CD4-positive, CD25-positive, alpha-beta regulatory T cell (primary cell): ENCODE data around the gene DNAJC13. TPM values are rescaled to one million over a fixed set of nuclear protein-coding genes. Genes with fewer than 3 reads are reported as not detected.

Experiments
- ATAC-seq, 2 donors: fragments of 150-1000 bp; cut with Tn5 transposase; one replicate each; pipeline ENCODE4 v1.10.0; 2021; ENCODE audit warnings: low read depth in 2 of 2, moderate number of reproducible peaks in 2 of 2, moderate library complexity in 1 of 2
- DNase-seq, 3 donors: peaks; one replicate each; pipeline versions ENCODE4 v3.0.0 to v3.0.0-alpha.2; 2012 to 2022; ENCODE audit warnings: mixed read lengths in 1 of 3
- H3K27ac ChIP-seq: one replicate; pipeline ENCODE4 v1.7.0; 2013; ENCODE audit warnings: mild to moderate bottlenecking, low read length; ENCODE audit not compliant: insufficient read depth, poor library complexity, severe bottlenecking
- H3K27me3 ChIP-seq: one replicate; pipeline ENCODE4 v1.7.0; 2013; ENCODE audit warnings: low read length; ENCODE audit not compliant: control insufficient read depth, insufficient read depth
- H3K36me3 ChIP-seq: one replicate; pipeline ENCODE4 v1.7.0; 2013; ENCODE audit warnings: mild to moderate bottlenecking, low read length, moderate library complexity; ENCODE audit not compliant: control insufficient read depth, insufficient read depth
- H3K4me1 ChIP-seq: 2 replicates; pipeline ENCODE4 v1.7.0; 2013; ENCODE audit warnings: mild to moderate bottlenecking, low read length; ENCODE audit not compliant: insufficient read depth, control insufficient read depth, poor library complexity, severe bottlenecking
- H3K4me3 ChIP-seq: one replicate; pipeline ENCODE4 v1.7.0; 2013; ENCODE audit warnings: low read depth, mild to moderate bottlenecking, low read length, moderate library complexity
- H3K9me3 ChIP-seq, 2 experiments: 1 replicate in 1 of 2; 2 replicates in 1 of 2; pipeline ENCODE4 v1.7.0; 2013; ENCODE audit warnings: low read length in 2 of 2, mild to moderate bottlenecking in 1 of 2, moderate library complexity in 1 of 2; ENCODE audit not compliant: control insufficient read depth in 2 of 2
- H3K27ac Mint-ChIP-seq, 3 donors: one replicate each; pipeline ENCODE4 v1.8.0; 2020 to 2022; ENCODE audit warnings: mild to moderate bottlenecking in 3 of 3, mixed read lengths in 3 of 3, moderate library complexity in 2 of 3
- H3K27me3 Mint-ChIP-seq: one replicate; pipeline ENCODE4 v1.8.0; 2022; ENCODE audit warnings: mild to moderate bottlenecking, mixed read lengths
- H3K36me3 Mint-ChIP-seq: one replicate; pipeline ENCODE4 v1.8.0; 2020; ENCODE audit warnings: mixed read lengths
- H3K4me1 Mint-ChIP-seq, 4 donors: one replicate each; pipeline ENCODE4 v1.8.0; 2020 to 2022; ENCODE audit warnings: mixed read lengths in 4 of 4, mild to moderate bottlenecking in 1 of 4
- H3K4me3 Mint-ChIP-seq, 4 donors: one replicate each; pipeline ENCODE4 v1.8.0; 2020 to 2022; ENCODE audit warnings: mild to moderate bottlenecking in 4 of 4, mixed read lengths in 4 of 4, moderate library complexity in 3 of 4
- H3K9me3 Mint-ChIP-seq, 7 donors: one replicate each; pipeline ENCODE4 v1.8.0; 2020 to 2022; ENCODE audit warnings: mixed read lengths in 7 of 7, mild to moderate bottlenecking in 3 of 7, moderate library complexity in 2 of 7
- polyA plus RNA-seq, 4 donors: library from polyadenylated mRNA; unstranded; fragments of 300-500 nt; fragmentation: Illumina TruSeq; gene quantifications; one replicate each; pipeline ENCODE4 v1.2.3, GENCODE V29; 2021
- total RNA-seq: library from RNA; stranded (reverse); gene quantifications from one replicate; pipeline ENCODE4 v1.2.3, GENCODE V29; 2022

Gene DNAJC13
- total and polyA plus RNA-seq, 5 donors from 2014 or later, result 7.1 to 29.4 (median 10.6) TPM

- no peaks in the 10 kb centered on the region for H3K4me1 ChIP-seq
- no peaks in the 10 kb centered on the region for H3K9me3 ChIP-seq
- H3K27me3 Mint-ChIP-seq, result no peaks in the 10 kb centered on the region
- no peak overlapping the region for H3K4me3 ChIP-seq
- peaks cover 0 to 10% (median 3%) of the 10 kb centered on the region in 4 donors for H3K4me1 Mint-ChIP-seq
- H3K27me3 ChIP-seq, result no peaks in the 10 kb centered on the region
- no peak overlapping the region for H3K4me3 Mint-ChIP-seq
- DNase-seq, result peak in 1 of 3 donors; percentile 12
- no peaks in the 10 kb centered on the region for H3K9me3 Mint-ChIP-seq
- H3K27ac Mint-ChIP-seq, result peak overlapping the region in 1 of 3 donors; percentile 45
- no peak for ATAC-seq
- H3K36me3 Mint-ChIP-seq, result peaks cover 54% of the 10 kb centered on the region
- no peak overlapping the region for H3K27ac ChIP-seq
- peaks cover 69% of the 10 kb centered on the region for H3K36me3 ChIP-seq
Measured at GRCh38 chr3:132536442-132537153, 119.3 kb downstream of the DNAJC13 start.

- H3K36me3 Mint-ChIP-seq, result peaks cover 56% of the 10 kb centered on the region
- H3K4me1 Mint-ChIP-seq, result peaks cover 2 to 14% (median 5%) of the 10 kb centered on the region in 4 donors
- peak overlapping the region in 1 of 3 donors; percentile 45 for H3K27ac Mint-ChIP-seq
- Histone ChIP-seq H3K27me3 (no peaks in the 10 kb centered on the region), H3K9me3 (no peaks in the 10 kb centered on the region), H3K36me3 (peaks cover 64% of the 10 kb centered on the region), H3K4me1 (no peaks in the 10 kb centered on the region), H3K27ac (no peak overlapping the region), H3K4me3 (no peak overlapping the region)
- ATAC-seq (no peak), DNase-seq (no peak)
- H3K9me3 Mint-ChIP-seq, result no peaks in the 10 kb centered on the region
- no peak overlapping the region for H3K4me3 Mint-ChIP-seq
- no peaks in the 10 kb centered on the region for H3K27me3 Mint-ChIP-seq
Measured at GRCh38 chr3:132537297-132537696, 120.0 kb downstream of the DNAJC13 start.

DNA sequence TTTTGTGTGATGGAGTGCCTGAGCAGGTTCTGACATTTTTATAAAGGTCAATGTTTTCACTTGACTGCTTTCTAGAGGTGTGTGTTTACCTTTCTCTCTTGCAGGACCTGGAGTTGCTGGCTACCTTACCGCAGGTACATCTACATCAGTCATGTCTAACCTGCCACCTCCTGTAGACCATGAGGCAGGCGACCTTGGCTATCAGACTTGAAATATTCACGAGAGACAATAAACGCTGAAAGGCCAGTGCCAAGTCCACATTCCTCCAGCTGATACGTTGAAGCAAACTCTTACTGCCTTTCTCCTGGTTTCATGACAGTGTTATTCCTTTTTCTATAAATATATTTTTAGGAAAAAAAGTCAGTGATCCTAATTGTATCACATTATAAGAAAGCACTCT is 120.8 kb downstream of the DNAJC13 start:
- Histone ChIP-seq H3K27me3 (no peaks in the 10 kb centered on the region), H3K4me3 (no peak overlapping the region), H3K36me3 (peaks cover 61% of the 10 kb centered on the region), H3K9me3 (no peaks in the 10 kb centered on the region), H3K27ac (no peak overlapping the region), H3K4me1 (no peaks in the 10 kb centered on the region)
- Mint-ChIP-seq H3K9me3 (no peaks in the 10 kb centered on the region), H3K4me1 (peaks cover 4 to 19% (median 8%) of the 10 kb centered on the region in 4 donors), H3K36me3 (peaks cover 57% of the 10 kb centered on the region), H3K27me3 (no peaks in the 10 kb centered on the region), H3K27ac (no peak overlapping the region), H3K4me3 (no peak overlapping the region)
- no peak for DNase-seq
- ATAC-seq, result no peak

DNA sequence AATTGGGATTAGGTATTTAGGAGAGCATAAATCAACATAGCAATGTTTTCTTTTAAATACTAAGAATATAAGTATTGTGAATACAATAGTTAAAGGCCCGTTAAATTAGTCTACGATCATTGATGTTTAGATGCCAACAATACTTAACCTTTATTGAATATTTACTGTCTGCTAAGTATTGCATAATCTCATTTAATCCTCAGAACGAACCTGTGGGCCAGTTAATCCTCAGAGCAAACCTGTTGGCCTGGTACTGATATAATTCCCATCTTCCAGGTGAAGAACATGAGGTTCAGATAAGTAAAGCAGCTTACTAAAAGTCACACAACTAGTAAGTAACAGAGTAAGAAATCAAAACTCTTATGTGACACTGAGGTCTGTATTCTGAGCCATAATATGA is 122.4 kb downstream of the DNAJC13 start:
- Histone ChIP-seq H3K4me1 (no peaks in the 10 kb centered on the region), H3K27me3 (no peaks in the 10 kb centered on the region), H3K36me3 (peaks cover 47% of the 10 kb centered on the region), H3K4me3 (no peak overlapping the region), H3K9me3 (no peaks in the 10 kb centered on the region), H3K27ac (no peak overlapping the region)
- H3K9me3 Mint-ChIP-seq, result no peaks in the 10 kb centered on the region
- DNase-seq, result no peak
- peaks cover 47% of the 10 kb centered on the region for H3K36me3 Mint-ChIP-seq
- H3K4me1 Mint-ChIP-seq, result peaks cover 4 to 19% (median 8%) of the 10 kb centered on the region in 4 donors
- H3K27ac Mint-ChIP-seq, result no peak overlapping the region
- no peak overlapping the region for H3K4me3 Mint-ChIP-seq
- H3K27me3 Mint-ChIP-seq, result no peaks in the 10 kb centered on the region
- ATAC-seq, result no peak

DNA sequence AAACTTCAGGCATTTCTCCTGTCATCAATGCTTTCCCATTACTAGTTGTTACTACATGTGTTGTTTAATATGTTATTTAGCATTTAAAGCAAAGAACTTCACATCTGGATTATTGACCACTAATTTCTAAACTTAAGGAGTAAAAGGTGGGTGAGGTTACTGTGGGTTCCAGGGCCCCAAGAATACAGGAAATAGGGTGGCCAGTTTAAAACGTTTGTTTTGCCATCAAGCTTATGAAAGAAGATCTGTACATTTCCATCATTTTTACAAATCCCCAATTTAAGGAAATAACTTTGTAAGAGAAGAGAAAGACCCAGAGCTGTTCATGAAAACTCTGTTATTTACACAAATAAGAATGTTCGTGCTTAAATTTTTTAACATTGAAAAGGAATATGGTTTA is 125.3 kb downstream of the DNAJC13 start:
- Histone ChIP-seq H3K27ac (no peak overlapping the region), H3K9me3 (no peaks in the 10 kb centered on the region), H3K36me3 (peaks cover 35% of the 10 kb centered on the region), H3K4me1 (no peaks in the 10 kb centered on the region), H3K27me3 (no peaks in the 10 kb centered on the region), H3K4me3 (no peak overlapping the region)
- H3K27ac Mint-ChIP-seq, result peak overlapping the region in 1 of 3 donors; percentile 73
- no peak for ATAC-seq
- DNase-seq, result no peak
- H3K4me3 Mint-ChIP-seq, result no peak overlapping the region
- H3K36me3 Mint-ChIP-seq, result peaks cover 27% of the 10 kb centered on the region
- no peaks in the 10 kb centered on the region for H3K27me3 Mint-ChIP-seq
- H3K4me1 Mint-ChIP-seq, result peaks cover 0 to 14% (median 7%) of the 10 kb centered on the region in 4 donors
- no peaks in the 10 kb centered on the region for H3K9me3 Mint-ChIP-seq

- Mint-ChIP-seq H3K27ac (peak overlapping the region in 2 of 3 donors; percentile 11 to 73), H3K4me3 (no peak overlapping the region), H3K9me3 (no peaks in the 10 kb centered on the region), H3K36me3 (peaks cover 22% of the 10 kb centered on the region), H3K4me1 (peaks cover 0 to 14% (median 7%) of the 10 kb centered on the region in 4 donors), H3K27me3 (no peaks in the 10 kb centered on the region)
- Histone ChIP-seq H3K4me1 (no peaks in the 10 kb centered on the region), H3K27ac (no peak overlapping the region), H3K9me3 (no peaks in the 10 kb centered on the region), H3K4me3 (no peak overlapping the region), H3K27me3 (no peaks in the 10 kb centered on the region), H3K36me3 (peaks cover 31% of the 10 kb centered on the region)
- no peak for ATAC-seq
- no peak for DNase-seq
Measured at GRCh38 chr3:132543011-132543739, 125.9 kb downstream of the DNAJC13 start.

DNA sequence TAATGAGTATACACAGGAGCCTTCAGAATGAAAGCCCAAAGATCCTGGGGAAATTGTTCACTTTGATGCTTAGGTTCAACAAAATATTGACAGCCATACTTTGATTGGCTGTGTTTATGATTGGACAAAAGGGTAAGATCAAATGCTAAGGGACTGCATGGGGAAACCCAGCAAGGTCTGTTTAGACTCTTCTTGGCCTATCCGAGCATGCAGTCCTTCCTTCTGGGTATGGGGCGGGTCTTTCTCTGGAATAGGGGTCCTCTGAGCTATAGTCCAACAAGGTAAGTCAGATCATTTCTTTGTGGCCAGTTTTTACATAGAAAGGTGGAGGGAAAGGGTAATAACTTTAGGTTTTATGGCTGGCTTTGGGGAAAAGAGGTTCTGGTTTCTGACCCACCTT is 126.8 kb downstream of the DNAJC13 start:
- Mint-ChIP-seq H3K27me3 (no peaks in the 10 kb centered on the region), H3K36me3 (peaks cover 18% of the 10 kb centered on the region), H3K4me3 (no peak overlapping the region), H3K27ac (no peak overlapping the region), H3K9me3 (no peaks in the 10 kb centered on the region), H3K4me1 (peaks cover 0 to 14% (median 7%) of the 10 kb centered on the region in 4 donors)
- Histone ChIP-seq H3K4me1 (no peaks in the 10 kb centered on the region), H3K9me3 (no peaks in the 10 kb centered on the region), H3K27me3 (no peaks in the 10 kb centered on the region), H3K4me3 (no peak overlapping the region), H3K27ac (no peak overlapping the region), H3K36me3 (peaks cover 21% of the 10 kb centered on the region)
- no peak for ATAC-seq
- DNase-seq, result no peak
